GM12878 (cell line): Measurements from ENCODE around the gene NFE2L3. TPM values are rescaled to one million over a fixed set of nuclear protein-coding genes. Genes with fewer than 3 reads are reported as not detected.

ENCODE experiments used
- ATAC-seq: fragments of 200-7000 bp; cut with Tn5 transposase; 3 replicates; pipeline ENCODE4 v1.9.1; 2020; ENCODE audit warnings: mild to moderate bottlenecking, moderate library complexity
- BruUV-seq: library from RNA; stranded (reverse); fragments of 400-500 nt; replicated peaks from 2 replicates; lab custom pipeline; 2021; lab: Mats Ljungman, UMichigan
- CTCF ChIA-PET: fragments of 300-600 bp; sonication (Branson Sonifier 250); formaldehyde crosslinking; extraction: SDS; loops from one replicate; lab custom pipeline; 2021; ENCODE audit warnings: inconsistent platforms; lab: Yijun Ruan, JAX
- POLR2A ChIA-PET: fragments of 350-600 bp; formaldehyde crosslinking; extraction: SDS; loops from one replicate; lab custom pipeline; 2021; ENCODE audit warnings: inconsistent platforms; lab: Charles Lee
- RAD21 ChIA-PET: fragments of 300-600 bp; sonication (Branson Sonifier 250); formaldehyde crosslinking; loops from one replicate; lab custom pipeline; 2023; ENCODE audit warnings: antibody characterized with exemption; ENCODE audit not compliant: unreplicated experiment; lab: Charles Lee
- SMC1A ChIA-PET: fragments of 300-600 bp; sonication (Branson Sonifier 250); formaldehyde crosslinking; loops from one replicate; lab custom pipeline; 2023; ENCODE audit not compliant: unreplicated experiment, uncharacterized antibody; lab: Charles Lee
- DNase-seq: peaks from one replicate; pipeline ENCODE4 v3.0.0-alpha.2; 2011; ENCODE audit warnings: low read depth, low spot score
- FAIRE-seq: peaks from 3 replicates; lab custom pipeline; 2011; peaks lifted over from hg19 to GRCh38; lab: Jason Lieb, UNC
- H2AFZ ChIP-seq: 2 replicates; pipeline ENCODE4 v1.6.0; 2011; ENCODE audit warnings: low read depth, low read length, control low read depth; ENCODE audit not compliant: control insufficient read depth
- H3K27ac ChIP-seq: 2 replicates; pipeline ENCODE4 v1.5.1; 2011; ENCODE audit warnings: control low read depth; ENCODE audit not compliant: control insufficient read depth, insufficient read depth
- H3K27me3 ChIP-seq, 2 experiments: replicated peaks in 1 of 2; 2 replicates each; pipeline versions ENCODE4 v1.6.0 to v1.6.1; 2011; ENCODE audit warnings: low read length in 1 of 2; ENCODE audit not compliant: control insufficient read depth in 2 of 2, insufficient read depth in 2 of 2
- H3K36me3 ChIP-seq, 2 experiments: 2 replicates each; pipeline ENCODE4 v1.5.1; 2011; ENCODE audit warnings: low read length in 1 of 2; ENCODE audit not compliant: control insufficient read depth in 2 of 2, insufficient read depth in 2 of 2
- H3K4me1 ChIP-seq: 2 replicates; pipeline ENCODE4 v1.6.1; 2011; ENCODE audit warnings: mild to moderate bottlenecking, low read length, moderate library complexity, mixed read lengths; ENCODE audit not compliant: control insufficient read depth, insufficient read depth
- H3K4me2 ChIP-seq: 2 replicates; pipeline ENCODE4 v1.6.0; 2011; ENCODE audit warnings: control low read depth; ENCODE audit not compliant: control insufficient read depth, insufficient read depth
- H3K4me3 ChIP-seq: fragments of 200-600 bp; sonication (generic); 2 replicates; pipeline ENCODE4 v1.5.1; 2016
- H3K79me2 ChIP-seq: 2 replicates; pipeline ENCODE4 v1.6.0; 2011; ENCODE audit warnings: low read length; ENCODE audit not compliant: control insufficient read depth, insufficient read depth
- H3K9ac ChIP-seq: 2 replicates; pipeline ENCODE4 v1.8.0; 2011; ENCODE audit warnings: low read length, control low read depth, mixed read lengths; ENCODE audit not compliant: control insufficient read depth, insufficient read depth
- H3K9me3 ChIP-seq: replicated peaks from 3 replicates; pipeline ENCODE4 v1.5.1; 2011; ENCODE audit warnings: mild to moderate bottlenecking, low read length; ENCODE audit not compliant: control insufficient read depth, insufficient read depth
- H4K20me1 ChIP-seq: 2 replicates; pipeline ENCODE4 v1.6.0; 2011; ENCODE audit not compliant: control insufficient read depth, insufficient read depth
- BCL11A ChIP-seq: IDR thresholded peaks from 2 replicates; pipeline ENCODE4 v1.6.1; 2011; ENCODE audit warnings: low read depth, low read length
- BMI1 ChIP-seq: fragments of 450-650 bp; IDR thresholded peaks from 2 replicates; pipeline ENCODE4 v1.6.1; 2016; ENCODE audit warnings: mild to moderate bottlenecking, moderate library complexity, borderline replicate concordance
- CHD1 ChIP-seq: IDR thresholded peaks from 2 replicates; pipeline ENCODE4 v1.6.1; 2012; ENCODE audit warnings: low read depth, low read length, improper control_type of control experiment
- DPF2 ChIP-seq: fragments of 450-650 bp; IDR thresholded peaks from 2 replicates; pipeline ENCODE4 v1.6.1; 2017; ENCODE audit warnings: mild to moderate bottlenecking
- EED ChIP-seq: sonication (generic); IDR thresholded peaks from 2 replicates; pipeline ENCODE4 v1.6.1; 2016; ENCODE audit warnings: antibody characterized with exemption, low read depth
- ETV6 ChIP-seq, 2 experiments: fragments of 450-650 bp in 1 of 2; IDR thresholded peaks in 1 of 2; conservative IDR thresholded peaks in 1 of 2; 2 replicates each; pipeline ENCODE4 v1.6.1; 2014; ENCODE audit warnings: antibody characterized with exemption in 1 of 2, borderline replicate concordance in 1 of 2, low read depth in 1 of 2, mild to moderate bottlenecking in 1 of 2, moderate library complexity in 1 of 2
- JUND ChIP-seq: IDR thresholded peaks from 2 replicates; pipeline ENCODE4 v1.6.1; 2012; ENCODE audit warnings: low read depth, mild to moderate bottlenecking, low read length, improper control_type of control experiment, moderate library complexity
- KAT2A ChIP-seq: conservative IDR thresholded peaks from 2 replicates; pipeline ENCODE4 v1.6.1; 2011; ENCODE audit warnings: low read depth, low read length; ENCODE audit not compliant: control insufficient read depth
- NFYB ChIP-seq: IDR thresholded peaks from 2 replicates; pipeline ENCODE4 v1.6.1; 2011; ENCODE audit warnings: low read depth, mild to moderate bottlenecking, low read length, improper control_type of control experiment, moderate library complexity; ENCODE audit not compliant: insufficient read depth
- POLR2A ChIP-seq: IDR thresholded peaks from 2 replicates; pipeline ENCODE4 v1.6.1; 2011; ENCODE audit warnings: low read depth, mild to moderate bottlenecking, low read length
- RCOR1 ChIP-seq: conservative IDR thresholded peaks from 2 replicates; pipeline ENCODE4 v1.6.1; 2012; ENCODE audit warnings: low read depth, low read length, improper control_type of control experiment
- YY1 ChIP-seq: IDR thresholded peaks from 2 replicates; pipeline ENCODE4 v1.6.1; 2011; ENCODE audit warnings: low read depth, mild to moderate bottlenecking, low read length
- WGBS: methylation state at CpG from one replicate; pipeline ENCODE4 v1.1.6; 2016; ENCODE audit warnings: low lambda C conversion rate; ENCODE audit not compliant: insufficient replicate concordance, insufficient coverage; ENCODE audit errors: missing lambda C conversion rate; 5-methylcytosine and 5-hydroxymethylcytosine counted together
- in situ Hi-C: fragments of 300-500 bp; cut with MboI; formaldehyde crosslinking; loops from 9 replicates; pipeline ENCODE4 v1.14.3; 2018; ENCODE audit warnings: mixed read lengths
- intact Hi-C: fragments of 100-400 bp; cut with micrococcal nuclease; formaldehyde crosslinking; loops from one replicate; pipeline ENCODE4 v1.14.2; 2022; ENCODE audit not compliant: unreplicated experiment
- polyA plus RNA-seq, 11 experiments: library from polyadenylated mRNA; depleted of rRNA in 4 of 11; unstranded in 6 of 11; stranded (reverse) in 5 of 11; fragments of >200 nt; fragmentation: Nextera tagmentation in 4 of 11; fragmentation: Illumina TruSeq in 1 of 11; extraction: Ambion mirVana in 4 of 11; extraction: Trizol in 1 of 11; gene quantifications; 1 replicate in 1 of 11; 2 replicates in 10 of 11; pipeline versions ENCODE4 v1.2.1 to v1.2.3, GENCODE V29; 2011 to 2016; ENCODE audit warnings: inconsistent platforms in 2 of 11, missing spikeins in 2 of 11, low read depth in 1 of 11
- total RNA-seq, 4 experiments: library from RNA; depleted of rRNA in 3 of 4; stranded (reverse); fragments of >200 nt in 3 of 4; fragmentation: Illumina TruSeq in 1 of 4; extraction: Trizol in 1 of 4; gene quantifications; 2 replicates each; pipeline versions ENCODE4 v1.2.1 to v1.2.3, GENCODE V29; 2013 to 2021
- TF ChIP-seq, protein P1 (sequence below): IDR thresholded peaks from 2 replicates; pipeline ENCODE4 v1.6.1; 2011; ENCODE audit warnings: borderline replicate concordance, low read depth, mild to moderate bottlenecking, moderate library complexity, mixed read lengths, low read length; ENCODE audit not compliant: insufficient read depth; ENCODE audit errors: extremely low read length
- TF ChIP-seq, protein P2 (sequence below): fragments of 450-650 bp; IDR thresholded peaks from 2 replicates; pipeline ENCODE4 v1.6.1; 2017; ENCODE audit warnings: mild to moderate bottlenecking, moderate library complexity
- TF ChIP-seq, protein P3 (sequence below): fragments of 450-650 bp; IDR thresholded peaks from 2 replicates; pipeline ENCODE4 v1.6.1; 2017; ENCODE audit warnings: borderline replicate concordance
- TF ChIP-seq, protein P4 (sequence below): fragments of 450-650 bp; conservative IDR thresholded peaks from 2 replicates; pipeline ENCODE4 v1.6.1; 2017; ENCODE audit warnings: mild to moderate bottlenecking, moderate library complexity

The NFE2L3 gene
- total and polyA plus RNA-seq, 10 of the 15 experiments (the other 5 are each of a cell fraction or from before 2014, with no cell fraction given) = 4.4 to 34.9 (median 13.0) TPM

DNA sequence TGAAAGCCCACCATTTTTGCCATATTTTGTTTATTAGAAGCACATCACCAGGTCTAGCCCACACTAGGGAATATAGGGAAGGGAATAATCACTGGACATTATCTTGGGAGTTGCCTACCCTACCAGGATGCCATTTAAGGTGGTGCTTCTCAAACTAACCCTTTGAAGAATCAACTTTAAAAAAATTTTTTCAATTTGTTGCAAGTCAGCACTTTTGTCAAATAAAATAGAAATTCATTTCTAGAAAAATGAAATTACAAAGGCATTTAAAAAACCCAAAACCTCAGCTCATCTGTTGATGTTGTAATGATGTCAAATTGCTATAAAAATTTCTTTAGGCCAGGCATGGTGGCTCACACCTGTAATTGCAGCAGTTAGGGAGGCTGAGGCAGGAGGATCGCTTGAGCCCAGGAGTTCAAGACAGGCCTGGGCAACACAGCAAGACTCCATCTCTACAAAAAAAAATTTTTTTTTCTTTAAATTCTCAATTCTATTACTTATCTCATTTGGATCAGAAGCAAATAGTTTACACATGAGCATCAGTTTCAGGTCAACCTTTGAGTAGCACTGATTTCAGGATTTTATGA, 2.5 kb upstream of the NFE2L3 start:
- WGBS = 100% methylated on average over 1 of the region's 1 CpG
- in situ Hi-C loops = no loop called here
- SMC1A ChIA-PET = interaction anchor here (0.6 to 1.4 kb wide), 3 partner anchors 48 to 52 kb away, joined by 3 to 4 read pairs (median 4); partner anchors contain the start of gene CBX3
- TF ChIP-seq POLR2A (no peak), JUND (no peak), NFYB (no peak), EED (no peak), BMI1 (no peak), KAT2A (no peak), YY1 (no peak), CHD1 (no peak), DPF2 (no peak), BCL11A (no peak), ETV6 (conservative IDR thresholded peaks at IDR 0.05 in 1 of 2, IDR thresholded peaks at IDR 0.05 in 1 of 2; ENCODE audit: borderline replicate concordance in 1 of 2, low read depth in 1 of 2) (no peak), RCOR1 (no peak)
- TF ChIP-seq, protein P1, sequence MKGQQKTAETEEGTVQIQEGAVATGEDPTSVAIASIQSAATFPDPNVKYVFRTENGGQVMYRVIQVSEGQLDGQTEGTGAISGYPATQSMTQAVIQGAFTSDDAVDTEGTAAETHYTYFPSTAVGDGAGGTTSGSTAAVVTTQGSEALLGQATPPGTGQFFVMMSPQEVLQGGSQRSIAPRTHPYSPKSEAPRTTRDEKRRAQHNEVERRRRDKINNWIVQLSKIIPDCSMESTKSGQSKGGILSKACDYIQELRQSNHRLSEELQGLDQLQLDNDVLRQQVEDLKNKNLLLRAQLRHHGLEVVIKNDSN = no peak
- TF ChIP-seq, protein P2, sequence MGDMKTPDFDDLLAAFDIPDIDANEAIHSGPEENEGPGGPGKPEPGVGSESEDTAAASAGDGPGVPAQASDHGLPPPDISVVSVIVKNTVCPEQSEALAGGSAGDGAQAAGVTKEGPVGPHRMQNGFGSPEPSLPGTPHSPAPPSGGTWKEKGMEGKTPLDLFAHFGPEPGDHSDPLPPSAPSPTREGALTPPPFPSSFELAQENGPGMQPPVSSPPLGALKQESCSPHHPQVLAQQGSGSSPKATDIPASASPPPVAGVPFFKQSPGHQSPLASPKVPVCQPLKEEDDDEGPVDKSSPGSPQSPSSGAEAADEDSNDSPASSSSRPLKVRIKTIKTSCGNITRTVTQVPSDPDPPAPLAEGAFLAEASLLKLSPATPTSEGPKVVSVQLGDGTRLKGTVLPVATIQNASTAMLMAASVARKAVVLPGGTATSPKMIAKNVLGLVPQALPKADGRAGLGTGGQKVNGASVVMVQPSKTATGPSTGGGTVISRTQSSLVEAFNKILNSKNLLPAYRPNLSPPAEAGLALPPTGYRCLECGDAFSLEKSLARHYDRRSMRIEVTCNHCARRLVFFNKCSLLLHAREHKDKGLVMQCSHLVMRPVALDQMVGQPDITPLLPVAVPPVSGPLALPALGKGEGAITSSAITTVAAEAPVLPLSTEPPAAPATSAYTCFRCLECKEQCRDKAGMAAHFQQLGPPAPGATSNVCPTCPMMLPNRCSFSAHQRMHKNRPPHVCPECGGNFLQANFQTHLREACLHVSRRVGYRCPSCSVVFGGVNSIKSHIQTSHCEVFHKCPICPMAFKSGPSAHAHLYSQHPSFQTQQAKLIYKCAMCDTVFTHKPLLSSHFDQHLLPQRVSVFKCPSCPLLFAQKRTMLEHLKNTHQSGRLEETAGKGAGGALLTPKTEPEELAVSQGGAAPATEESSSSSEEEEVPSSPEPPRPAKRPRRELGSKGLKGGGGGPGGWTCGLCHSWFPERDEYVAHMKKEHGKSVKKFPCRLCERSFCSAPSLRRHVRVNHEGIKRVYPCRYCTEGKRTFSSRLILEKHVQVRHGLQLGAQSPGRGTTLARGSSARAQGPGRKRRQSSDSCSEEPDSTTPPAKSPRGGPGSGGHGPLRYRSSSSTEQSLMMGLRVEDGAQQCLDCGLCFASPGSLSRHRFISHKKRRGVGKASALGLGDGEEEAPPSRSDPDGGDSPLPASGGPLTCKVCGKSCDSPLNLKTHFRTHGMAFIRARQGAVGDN = no peak
- TF ChIP-seq, protein P3, sequence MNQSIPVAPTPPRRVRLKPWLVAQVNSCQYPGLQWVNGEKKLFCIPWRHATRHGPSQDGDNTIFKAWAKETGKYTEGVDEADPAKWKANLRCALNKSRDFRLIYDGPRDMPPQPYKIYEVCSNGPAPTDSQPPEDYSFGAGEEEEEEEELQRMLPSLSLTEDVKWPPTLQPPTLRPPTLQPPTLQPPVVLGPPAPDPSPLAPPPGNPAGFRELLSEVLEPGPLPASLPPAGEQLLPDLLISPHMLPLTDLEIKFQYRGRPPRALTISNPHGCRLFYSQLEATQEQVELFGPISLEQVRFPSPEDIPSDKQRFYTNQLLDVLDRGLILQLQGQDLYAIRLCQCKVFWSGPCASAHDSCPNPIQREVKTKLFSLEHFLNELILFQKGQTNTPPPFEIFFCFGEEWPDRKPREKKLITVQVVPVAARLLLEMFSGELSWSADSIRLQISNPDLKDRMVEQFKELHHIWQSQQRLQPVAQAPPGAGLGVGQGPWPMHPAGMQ = no peak
- TF ChIP-seq, protein P4, sequence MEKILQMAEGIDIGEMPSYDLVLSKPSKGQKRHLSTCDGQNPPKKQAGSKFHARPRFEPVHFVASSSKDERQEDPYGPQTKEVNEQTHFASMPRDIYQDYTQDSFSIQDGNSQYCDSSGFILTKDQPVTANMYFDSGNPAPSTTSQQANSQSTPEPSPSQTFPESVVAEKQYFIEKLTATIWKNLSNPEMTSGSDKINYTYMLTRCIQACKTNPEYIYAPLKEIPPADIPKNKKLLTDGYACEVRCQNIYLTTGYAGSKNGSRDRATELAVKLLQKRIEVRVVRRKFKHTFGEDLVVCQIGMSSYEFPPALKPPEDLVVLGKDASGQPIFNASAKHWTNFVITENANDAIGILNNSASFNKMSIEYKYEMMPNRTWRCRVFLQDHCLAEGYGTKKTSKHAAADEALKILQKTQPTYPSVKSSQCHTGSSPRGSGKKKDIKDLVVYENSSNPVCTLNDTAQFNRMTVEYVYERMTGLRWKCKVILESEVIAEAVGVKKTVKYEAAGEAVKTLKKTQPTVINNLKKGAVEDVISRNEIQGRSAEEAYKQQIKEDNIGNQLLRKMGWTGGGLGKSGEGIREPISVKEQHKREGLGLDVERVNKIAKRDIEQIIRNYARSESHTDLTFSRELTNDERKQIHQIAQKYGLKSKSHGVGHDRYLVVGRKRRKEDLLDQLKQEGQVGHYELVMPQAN = no peak

More for the DNA sequence above, 2.5 kb upstream of the NFE2L3 start:
- ATAC-seq (no peak), DNase-seq (no peak), FAIRE-seq (no peak)
- CTCF ChIA-PET = interaction anchor here (0.6 to 3.1 kb wide), 2 partner anchors 54 to 59 kb away, joined by 3 to 24 read pairs; no protein-coding TSS in a partner anchor
- Histone ChIP-seq H4K20me1 (no peaks in the 10 kb centered on the region; the same call in 1 of the 2 replicates), H3K9me3 (no peaks in the 10 kb centered on the region), H2AFZ (no peak overlapping the region), H3K9ac (no peak overlapping the region), H3K27me3 (no peaks in the 10 kb centered on the region), H3K4me2 (no peak overlapping the region), H3K4me1 (peaks cover 10% of the 10 kb centered on the region), H3K4me3 (no peak overlapping the region), H3K36me3 (no peaks in the 10 kb centered on the region), H3K27ac (no peak overlapping the region), H3K79me2 (peaks cover 31% of the 10 kb centered on the region)
- RAD21 ChIA-PET = no interaction called here
- intact Hi-C loops = no loop called here
- POLR2A ChIA-PET = no interaction called here
- no TSS peak for BruUV-seq
